H7 (cell line): Measurements from ENCODE around the gene POLR1B. TPM values are rescaled to one million over a fixed set of nuclear protein-coding genes. Genes with fewer than 3 reads are reported as not detected.
"Not testable (repeated sequence)": the region's sequence is repeated elsewhere in the genome, so short reads cannot be mapped to it uniquely, and the experiment has no call there.

Source experiments
- DNase-seq: peaks from one replicate; pipeline ENCODE4 v3.0.0; 2012
- H3K27me3 ChIP-seq: 2 replicates; pipeline ENCODE4 v1.6.0; 2011; ENCODE audit warnings: mild to moderate bottlenecking, low read length; ENCODE audit not compliant: control insufficient read depth, insufficient read depth
- H3K36me3 ChIP-seq: replicated peaks from 2 replicates; pipeline ENCODE4 v1.5.1; 2011; ENCODE audit warnings: low read length; ENCODE audit not compliant: control insufficient read depth, insufficient read depth
- H3K4me3 ChIP-seq: 2 replicates; pipeline ENCODE4 v1.5.1; 2011; ENCODE audit warnings: low read depth, mild to moderate bottlenecking, control low read depth, low read length, moderate library complexity; ENCODE audit not compliant: insufficient read depth
- total RNA-seq: library from RNA; depleted of rRNA; stranded (reverse); fragments of >200 nt; shearing (Covaris generic); gene quantifications from 2 replicates; pipeline ENCODE4 v1.2.3, GENCODE V29; 2014; rRNA removed

POLR1B gene
- total RNA-seq = 35.1 and 35.5 TPM in 2 replicates

GRCh38 chr2:112542123-112542983 is at the start of gene POLR1B:
TSS of gene POLR1B (plus strand) at chr2:112542465. CDS start at chr2:112542495, 30 bp downstream.
- Histone ChIP-seq H3K4me3 (peak within 1 kb of the TSS; percentile 85), H3K36me3 (peaks cover 5% of the 10 kb centered on the region), H3K27me3 (no peaks in the 10 kb centered on the region)
- DNase-seq = peak; percentile 89

- peaks cover 5% of the 10 kb centered on the region for H3K36me3 ChIP-seq
- H3K4me3 ChIP-seq = no peak overlapping the region
- H3K27me3 ChIP-seq = no peaks in the 10 kb centered on the region
- DNase-seq = peak; percentile 42
These were observed 49.2 kb upstream of the POLR1B start for GRCh38 chr2:112493048-112493447.

- DNase-seq = no peak
- H3K36me3 ChIP-seq = peaks cover 5% of the 10 kb centered on the region
- no peaks in the 10 kb centered on the region for H3K27me3 ChIP-seq
- H3K4me3 ChIP-seq = no peak overlapping the region
These were observed 48.2 kb upstream of the POLR1B start for GRCh38 chr2:112493858-112494648.

DNA sequence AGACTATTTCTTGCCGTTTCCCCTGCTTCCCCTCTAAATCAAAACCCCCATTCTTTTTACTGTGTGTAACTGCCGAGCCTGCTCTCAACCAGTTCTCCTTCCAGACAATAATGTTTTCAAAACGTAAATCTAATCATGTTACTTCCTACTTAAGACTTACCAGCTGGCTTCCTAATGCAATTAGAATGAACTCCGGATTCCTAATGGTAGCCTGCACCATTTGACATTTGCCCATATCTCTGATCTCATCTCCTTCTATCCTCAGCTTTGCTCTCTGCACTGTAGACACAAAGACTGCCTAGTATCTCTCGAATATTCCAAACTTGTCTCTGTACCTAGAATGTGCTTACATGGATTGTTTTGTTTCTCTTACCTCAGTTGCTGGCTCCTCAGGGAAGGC is 47.4 kb upstream of the POLR1B start:
- no peaks in the 10 kb centered on the region for H3K27me3 ChIP-seq
- no peak for DNase-seq
- H3K36me3 ChIP-seq = peaks cover 5% of the 10 kb centered on the region
- H3K4me3 ChIP-seq = no peak overlapping the region

- H3K27me3 ChIP-seq, H3K36me3 ChIP-seq, DNase-seq, H3K4me3 ChIP-seq: not testable (repeated sequence)
These were observed 46.4 kb upstream of the POLR1B start for GRCh38 chr2:112495878-112496277.

DNA sequence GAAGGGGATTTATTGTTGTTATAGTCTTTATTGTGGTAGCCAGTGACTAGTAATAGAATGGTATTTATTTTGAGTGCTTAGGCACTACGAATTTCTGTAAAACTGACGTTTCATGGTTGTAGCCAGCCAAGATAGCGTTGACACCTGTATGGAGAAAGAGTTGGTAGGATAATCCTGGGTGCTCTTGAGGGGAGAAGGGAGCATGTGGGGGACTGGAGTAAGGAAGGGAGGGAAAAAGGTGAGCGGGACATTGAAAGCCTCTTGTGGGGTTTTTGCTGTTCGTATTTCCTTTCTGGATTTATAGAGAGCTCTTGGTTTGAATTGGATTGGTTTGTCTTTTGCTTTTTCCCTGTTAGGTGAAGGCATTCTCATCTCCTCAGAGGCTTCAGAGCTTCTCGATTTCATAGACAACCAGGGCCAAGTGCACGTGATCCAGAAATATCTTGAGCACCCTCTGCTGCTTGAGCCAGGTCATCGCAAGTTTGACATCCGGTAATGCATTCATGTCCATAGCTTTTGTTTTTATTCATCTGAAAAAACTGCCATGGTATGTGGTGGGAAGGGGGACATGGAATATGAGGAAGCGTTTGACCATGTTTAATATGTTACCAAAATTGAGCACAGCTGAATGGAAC is 41.3 kb upstream of the POLR1B start:
- not testable (repeated sequence) for DNase-seq, H3K4me3 ChIP-seq, H3K36me3 ChIP-seq, H3K27me3 ChIP-seq

DNA sequence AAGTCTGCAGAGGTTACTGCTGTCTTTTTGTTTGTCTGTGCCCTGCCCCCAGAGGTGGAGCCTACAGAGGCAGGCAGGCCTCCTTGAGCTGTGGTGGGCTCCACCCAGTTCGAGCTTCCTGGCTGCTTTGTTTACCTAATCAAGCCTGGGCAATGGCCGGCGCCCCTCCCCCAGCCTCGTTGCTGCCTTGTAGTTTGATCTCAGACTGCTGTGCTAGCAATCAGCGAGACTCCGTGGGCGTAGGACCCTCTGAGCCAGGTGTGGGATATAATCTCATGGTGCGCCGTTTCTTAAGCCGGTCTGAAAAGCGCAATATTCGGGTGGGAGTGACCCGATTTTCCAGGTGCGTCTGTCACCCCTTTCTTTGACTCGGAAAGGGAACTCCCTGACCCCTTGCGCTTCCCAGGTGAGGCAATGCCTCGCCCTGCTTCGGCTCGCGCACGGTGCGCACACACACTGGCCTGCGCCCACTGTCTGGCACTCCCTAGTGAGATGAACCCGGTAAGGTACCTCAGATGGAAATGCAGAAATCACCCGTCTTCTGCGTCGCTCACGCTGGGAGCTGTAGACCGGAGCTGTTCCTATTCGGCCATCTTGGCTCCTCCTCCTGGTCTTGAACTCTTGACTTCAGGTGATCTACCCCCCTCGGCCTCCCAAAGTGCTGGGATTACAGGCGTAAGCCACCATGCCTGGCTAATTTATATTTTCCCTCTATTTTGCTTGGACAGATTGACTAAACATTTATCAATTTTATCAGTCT is 32.8 kb upstream of the POLR1B start:
- not testable (repeated sequence) for DNase-seq, H3K36me3 ChIP-seq

GRCh38 chr2:112516801-112517200 is 25.5 kb upstream of the POLR1B start:
- H3K36me3 ChIP-seq = peaks cover 7% of the 10 kb centered on the region
- no peak for DNase-seq
- no peaks in the 10 kb centered on the region for H3K27me3 ChIP-seq
- H3K4me3 ChIP-seq = no peak overlapping the region

More for the DNA sequence above, 32.8 kb upstream of the POLR1B start:
- H3K4me3 ChIP-seq = peak overlapping the region; percentile 17; the same call in 1 of the 2 replicates
- not testable (repeated sequence) for H3K27me3 ChIP-seq

GRCh38 chr2:112518807-112519206 is 23.5 kb upstream of the POLR1B start:
- no peak overlapping the region for H3K4me3 ChIP-seq
- H3K27me3 ChIP-seq = no peaks in the 10 kb centered on the region
- peaks cover 13% of the 10 kb centered on the region for H3K36me3 ChIP-seq
- no peak for DNase-seq

DNA sequence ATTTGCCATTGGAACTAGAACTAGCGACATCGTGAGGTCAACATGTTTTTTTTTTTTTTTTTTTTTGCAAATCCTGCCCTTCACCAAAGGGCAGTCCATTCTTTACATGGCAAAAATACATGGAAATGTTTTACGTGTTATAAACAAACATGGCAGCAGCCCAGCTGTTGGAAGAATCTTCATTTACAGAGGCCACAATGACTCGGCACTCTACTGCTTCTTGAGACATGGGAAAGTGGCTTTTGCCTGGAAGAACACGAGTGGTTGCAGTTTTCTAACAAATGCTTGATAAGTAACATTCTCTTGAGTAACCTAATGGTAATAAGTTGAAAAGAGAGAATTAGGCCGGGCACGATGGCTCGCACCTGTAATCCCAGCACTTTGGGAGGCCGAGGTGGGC is 22.8 kb upstream of the POLR1B start:
- Histone ChIP-seq H3K4me3 (no peak overlapping the region), H3K27me3 (no peaks in the 10 kb centered on the region), H3K36me3 (peaks cover 13% of the 10 kb centered on the region)
- DNase-seq = no peak

DNA sequence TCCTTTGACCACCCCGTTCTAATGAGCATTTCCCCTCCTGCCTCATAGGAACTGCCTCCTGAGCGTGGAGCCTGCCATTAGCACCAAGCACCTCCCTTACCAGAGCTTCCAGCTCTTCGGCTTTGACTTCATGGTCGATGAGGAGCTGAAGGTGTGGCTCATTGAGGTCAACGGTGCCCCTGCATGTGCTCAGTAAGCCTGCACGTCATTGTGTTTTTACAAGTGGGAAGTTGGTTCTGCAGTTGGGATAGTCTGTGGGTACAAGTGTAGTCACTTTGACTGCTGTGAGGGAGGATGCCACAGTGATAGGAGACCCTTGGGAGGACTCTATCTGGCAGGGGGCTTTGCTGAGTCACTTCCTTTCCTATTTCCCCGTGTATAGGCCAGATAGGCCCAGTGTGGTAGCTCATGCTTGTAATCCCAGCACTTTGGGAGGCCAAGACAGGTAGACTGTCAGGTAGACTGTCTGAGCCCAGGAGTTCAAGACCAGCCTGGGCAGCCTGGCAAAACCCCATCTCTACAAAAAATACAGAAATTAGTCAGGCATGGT is 22.0 kb upstream of the POLR1B start:
- H3K4me3 ChIP-seq = no peak overlapping the region
- H3K36me3 ChIP-seq = peaks cover 13% of the 10 kb centered on the region

DNA sequence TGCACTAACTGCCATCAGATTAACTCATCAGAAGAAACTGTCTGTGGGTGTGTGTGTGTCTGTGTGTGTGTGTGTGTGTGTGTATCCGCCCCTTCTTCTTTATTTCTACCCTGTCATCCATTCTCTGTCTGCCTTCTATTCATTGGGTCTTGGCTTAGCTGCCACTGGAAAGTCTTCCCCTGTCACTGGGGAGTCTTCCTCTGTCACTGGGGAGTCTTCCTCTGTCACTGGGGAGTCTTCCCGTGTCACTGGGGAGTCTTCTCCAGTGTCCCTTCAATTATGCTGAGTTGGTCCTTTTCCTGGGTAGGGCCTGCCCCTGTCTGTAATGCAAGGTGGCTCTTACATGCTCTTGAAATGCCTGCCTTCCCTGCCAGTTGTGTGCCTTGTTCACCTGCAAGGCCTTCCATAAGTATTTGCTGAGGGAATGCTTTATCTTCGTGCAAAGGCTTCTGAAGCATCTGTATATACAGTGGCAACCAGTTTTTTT is 18.9 kb upstream of the POLR1B start:
- Histone ChIP-seq H3K27me3 (no peaks in the 10 kb centered on the region), H3K36me3 (peaks cover 13% of the 10 kb centered on the region), H3K4me3 (no peak overlapping the region)
- DNase-seq = no peak

More for the DNA sequence above, 22.0 kb upstream of the POLR1B start:
- H3K27me3 ChIP-seq = no peaks in the 10 kb centered on the region
- no peak for DNase-seq

DNA sequence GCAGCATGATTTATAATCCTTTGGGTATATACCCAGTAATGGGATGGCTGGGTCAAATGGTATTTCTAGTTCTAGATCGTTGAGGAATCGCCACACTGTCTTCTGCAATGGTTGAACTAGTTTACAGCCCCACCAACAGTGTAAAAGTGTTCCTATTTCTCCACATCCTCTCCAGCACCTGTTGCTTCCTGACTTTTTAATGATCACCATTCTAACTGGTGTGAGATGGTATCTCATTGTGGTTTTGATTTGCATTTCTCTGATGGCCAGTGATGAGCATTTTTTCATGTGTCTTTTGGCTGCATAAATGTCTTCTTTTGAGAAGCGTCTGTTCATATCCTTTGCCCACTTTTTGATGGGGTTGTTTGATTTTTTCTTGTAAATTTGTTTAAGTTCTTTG is 18.0 kb upstream of the POLR1B start:
- not testable (repeated sequence) for H3K4me3 ChIP-seq, DNase-seq, H3K27me3 ChIP-seq
- peaks cover 19% of the 10 kb centered on the region for H3K36me3 ChIP-seq
